Mesenchymal stem cell (in vitro differentiated cells and primary cell): Measurements from ENCODE around the gene PIGP.
A peak's percentile ranks its signal among the peaks of the same experiment; 100 is the strongest.

Experiments used
- DNase-seq: peaks from one replicate; pipeline ENCODE4 v3.0.0-alpha.2; 2013
- H2AFZ ChIP-seq: one replicate; pipeline ENCODE4 v1.6.1; 2013; ENCODE audit warnings: low read depth, mild to moderate bottlenecking, control low read depth, inconsistent platforms, low read length, moderate library complexity
- H2AK5ac ChIP-seq: 2 replicates; pipeline ENCODE4 v1.6.1; 2013; ENCODE audit warnings: low read length, moderate library complexity, mild to moderate bottlenecking, inconsistent platforms; ENCODE audit not compliant: severe bottlenecking
- H2BK120ac ChIP-seq: one replicate; pipeline ENCODE4 v1.6.1; 2013; ENCODE audit warnings: low read depth, mild to moderate bottlenecking, inconsistent platforms, low read length, moderate library complexity
- H2BK12ac ChIP-seq, 2 experiments: one replicate each; pipeline ENCODE4 v1.6.1; 2013; ENCODE audit warnings: inconsistent platforms in 2 of 2, low read length in 2 of 2, mild to moderate bottlenecking in 2 of 2, moderate library complexity in 2 of 2, control low read depth in 1 of 2
- H2BK15ac ChIP-seq: one replicate; pipeline ENCODE4 v1.6.1; 2013; ENCODE audit warnings: mild to moderate bottlenecking, low read depth, inconsistent platforms; ENCODE audit not compliant: poor library complexity, severe bottlenecking
- H2BK5ac ChIP-seq: 2 replicates; pipeline ENCODE4 v1.6.1; 2013; ENCODE audit warnings: low read depth, mild to moderate bottlenecking, low read length, control low read depth, inconsistent platforms; ENCODE audit not compliant: poor library complexity, severe bottlenecking
- H3K14ac ChIP-seq, 2 experiments: one replicate each; pipeline ENCODE4 v1.6.1; 2013; ENCODE audit warnings: inconsistent platforms in 2 of 2, low read length in 2 of 2, control low read depth in 1 of 2, mild to moderate bottlenecking in 1 of 2, moderate library complexity in 1 of 2
- H3K18ac ChIP-seq, 2 experiments: one replicate each; pipeline ENCODE4 v1.6.1; 2013; ENCODE audit warnings: inconsistent platforms in 2 of 2, low read length in 2 of 2, control low read depth in 1 of 2, low read depth in 1 of 2, mild to moderate bottlenecking in 1 of 2
- H3K23ac ChIP-seq, 2 experiments: one replicate each; pipeline ENCODE4 v1.6.1; 2013; ENCODE audit warnings: inconsistent platforms in 2 of 2, low read length in 2 of 2, mild to moderate bottlenecking in 2 of 2, moderate library complexity in 2 of 2, control low read depth in 1 of 2
- H3K27ac ChIP-seq: 2 replicates; pipeline ENCODE4 v1.5.1; 2013; ENCODE audit warnings: mild to moderate bottlenecking, moderate library complexity, low read length, control low read depth, inconsistent platforms; ENCODE audit not compliant: poor library complexity, severe bottlenecking
- H3K27me3 ChIP-seq, 2 experiments: 2 replicates each; pipeline versions ENCODE4 v1.6.1 to v1.7.0; 2013; ENCODE audit warnings: low read length in 2 of 2, mild to moderate bottlenecking in 2 of 2, moderate library complexity in 2 of 2, control low read depth in 1 of 2, inconsistent platforms in 1 of 2; ENCODE audit not compliant: control insufficient read depth in 1 of 2, insufficient read depth in 1 of 2
- H3K36me3 ChIP-seq, 2 experiments: 2 replicates each; pipeline versions ENCODE4 v1.6.1 to v1.7.0; 2013; ENCODE audit warnings: low read length in 2 of 2, control low read depth in 1 of 2, inconsistent platforms in 1 of 2, low read depth in 1 of 2, mild to moderate bottlenecking in 1 of 2; ENCODE audit not compliant: insufficient read depth in 2 of 2, control insufficient read depth in 1 of 2
- H3K4ac ChIP-seq, 2 experiments: one replicate each; pipeline ENCODE4 v1.6.1; 2013; ENCODE audit warnings: inconsistent platforms in 2 of 2, low read length in 2 of 2, mild to moderate bottlenecking in 2 of 2, moderate library complexity in 2 of 2, control low read depth in 1 of 2, low read depth in 1 of 2
- H3K4me1 ChIP-seq: 2 replicates; pipeline ENCODE4 v1.6.1; 2013; ENCODE audit warnings: low read depth, low read length, control low read depth; ENCODE audit not compliant: control insufficient read depth, insufficient read depth
- H3K4me2 ChIP-seq: 2 replicates; pipeline ENCODE4 v1.6.1; 2013; ENCODE audit warnings: low read length, mild to moderate bottlenecking, inconsistent platforms; ENCODE audit not compliant: poor library complexity, severe bottlenecking
- H3K4me3 ChIP-seq, 2 experiments: 2 replicates each; pipeline versions ENCODE4 v1.5.1 to v1.7.0; 2013; ENCODE audit warnings: low read length in 2 of 2, mild to moderate bottlenecking in 2 of 2, control low read depth in 1 of 2, low read depth in 1 of 2; ENCODE audit not compliant: insufficient read depth in 1 of 2
- H3K79me1 ChIP-seq: replicated peaks from 2 replicates; pipeline ENCODE4 v1.6.1; 2013; ENCODE audit warnings: mild to moderate bottlenecking, control low read depth, low read length, inconsistent platforms; ENCODE audit not compliant: poor library complexity, severe bottlenecking
- H3K9ac ChIP-seq: 2 replicates; pipeline ENCODE4 v1.7.0; 2013; ENCODE audit warnings: mild to moderate bottlenecking, low read length, moderate library complexity
- H3K9me3 ChIP-seq: 2 replicates; pipeline ENCODE4 v1.7.0; 2013; ENCODE audit warnings: mild to moderate bottlenecking, low read length; ENCODE audit not compliant: control insufficient read depth
- H4K8ac ChIP-seq: one replicate; pipeline ENCODE4 v1.6.1; 2013; ENCODE audit warnings: inconsistent platforms, mild to moderate bottlenecking, low read length, moderate library complexity
- H4K91ac ChIP-seq: one replicate; pipeline ENCODE4 v1.6.1; 2013; ENCODE audit warnings: mild to moderate bottlenecking, low read length, inconsistent platforms
- WGBS: methylation state at CpG from one replicate; pipeline ENCODE4 v1.1.7; 2013; ENCODE audit warnings: mixed read lengths; 5-methylcytosine and 5-hydroxymethylcytosine counted together

PIGP gene

GRCh38 chr21:37074197-37074510, 1.3 kb upstream of the PIGP start:
- WGBS, result 1% methylated on average over 6 of the region's 13 CpGs
- Histone ChIP-seq H3K18ac (peak overlapping the region; percentile 91 to 99), H2AFZ (no peak overlapping the region)

DNA sequence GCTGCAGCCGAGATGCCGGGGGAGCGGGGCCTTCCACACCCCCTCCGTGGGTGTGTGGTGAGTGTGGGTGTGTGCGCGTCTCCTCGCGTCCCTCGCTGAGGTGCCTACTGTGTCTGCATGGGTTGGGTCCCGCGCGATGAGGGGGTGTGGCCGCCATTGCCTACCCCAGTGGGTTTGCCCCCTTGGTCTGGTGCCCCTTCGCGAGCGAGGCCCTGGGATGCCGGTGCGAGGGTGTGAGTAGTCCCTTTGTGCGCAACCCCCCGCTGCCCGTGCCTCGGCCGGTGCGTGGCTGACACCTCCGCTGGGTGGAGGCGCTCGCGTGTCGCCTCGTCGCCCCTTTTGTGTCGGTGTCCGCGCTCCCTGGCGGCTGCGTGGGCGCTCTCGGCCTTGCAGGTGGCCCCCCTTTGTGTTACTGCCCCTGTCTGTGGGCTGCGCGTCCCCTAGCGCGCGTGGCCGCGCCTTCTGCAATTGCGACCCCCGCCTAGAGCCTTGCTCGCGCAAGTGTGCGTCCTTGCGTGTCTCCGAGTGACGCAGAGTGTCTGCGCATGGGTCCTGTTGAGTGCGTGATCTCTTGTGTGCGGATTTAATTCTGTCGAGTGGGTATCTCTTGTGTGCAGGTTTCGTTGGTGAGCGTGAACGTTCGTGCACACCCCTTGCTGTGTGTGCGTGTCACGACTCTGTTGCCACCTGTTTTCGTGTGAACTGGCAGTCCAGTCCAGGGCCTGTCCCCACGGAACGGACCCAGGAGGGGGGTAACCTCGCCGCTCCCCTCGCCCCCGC, 736 bp upstream of the PIGP start:
- Histone ChIP-seq H2BK12ac (peak overlapping the region in 1 of 2 experiments; percentile 95), H3K4me1 (peaks cover 5% of the 10 kb centered on the region), H3K4ac (peak overlapping the region; percentile 69 to 100), H3K9me3 (no peaks in the 10 kb centered on the region), H3K18ac (peak overlapping the region; percentile 91 to 99), H3K27me3 (no peaks in the 10 kb centered on the region), H2BK15ac (peak overlapping the region; percentile 95), H4K8ac (peak overlapping the region; percentile 94), H3K79me1 (peaks cover 16% of the 10 kb centered on the region), H3K9ac (peak overlapping the region; percentile 81), H2AK5ac (peak overlapping the region; percentile 39), H2BK120ac (peak overlapping the region; percentile 80), H3K4me2 (peak overlapping the region; percentile 73), H3K23ac (peak overlapping the region in 1 of 2 experiments; percentile 100), H3K4me3 (peak overlapping the region; percentile 84 to 98), H3K36me3 (peaks cover 0 to 19% of the 10 kb centered on the region in 2 experiments), H4K91ac (peak overlapping the region; percentile 74), H3K27ac (peak overlapping the region; percentile 46), H2AFZ (peak overlapping the region; percentile 87), H2BK5ac (peak overlapping the region; percentile 83), H3K14ac (peak overlapping the region in 1 of 2 experiments; percentile 100)
- WGBS, result under 1% methylated on average over 63 of the region's 70 CpGs
- DNase-seq, result peak; percentile 78

More at GRCh38 chr21:37074197-37074510, 1.3 kb upstream of the PIGP start:
- H4K8ac ChIP-seq, result no peak overlapping the region
- H3K4me2 ChIP-seq, result peak overlapping the region; percentile 73
- H3K36me3 ChIP-seq, result peaks cover 0 to 13% of the 10 kb centered on the region in 2 experiments
- H3K23ac ChIP-seq, result peak overlapping the region in 1 of 2 experiments; percentile 100
- no peaks in the 10 kb centered on the region for H3K27me3 ChIP-seq
- H3K27ac ChIP-seq, result no peak overlapping the region
- peak overlapping the region in 1 of 2 experiments; percentile 8 for H2BK12ac ChIP-seq
- H4K91ac ChIP-seq, result no peak overlapping the region
- peak overlapping the region; percentile 81 for H3K9ac ChIP-seq
- peak overlapping the region; percentile 84 to 98 for H3K4me3 ChIP-seq
- H3K14ac ChIP-seq, result peak overlapping the region in 1 of 2 experiments; percentile 95
- H2BK15ac ChIP-seq, result no peak overlapping the region
- H2BK5ac ChIP-seq, result no peak overlapping the region
- peak overlapping the region; percentile 69 to 100 for H3K4ac ChIP-seq
- no peak overlapping the region for H2AK5ac ChIP-seq
- H3K4me1 ChIP-seq, result peaks cover 5% of the 10 kb centered on the region
- no peaks in the 10 kb centered on the region for H3K9me3 ChIP-seq
- DNase-seq, result no peak
- H3K79me1 ChIP-seq, result peaks cover 12% of the 10 kb centered on the region
- no peak overlapping the region for H2BK120ac ChIP-seq

DNA sequence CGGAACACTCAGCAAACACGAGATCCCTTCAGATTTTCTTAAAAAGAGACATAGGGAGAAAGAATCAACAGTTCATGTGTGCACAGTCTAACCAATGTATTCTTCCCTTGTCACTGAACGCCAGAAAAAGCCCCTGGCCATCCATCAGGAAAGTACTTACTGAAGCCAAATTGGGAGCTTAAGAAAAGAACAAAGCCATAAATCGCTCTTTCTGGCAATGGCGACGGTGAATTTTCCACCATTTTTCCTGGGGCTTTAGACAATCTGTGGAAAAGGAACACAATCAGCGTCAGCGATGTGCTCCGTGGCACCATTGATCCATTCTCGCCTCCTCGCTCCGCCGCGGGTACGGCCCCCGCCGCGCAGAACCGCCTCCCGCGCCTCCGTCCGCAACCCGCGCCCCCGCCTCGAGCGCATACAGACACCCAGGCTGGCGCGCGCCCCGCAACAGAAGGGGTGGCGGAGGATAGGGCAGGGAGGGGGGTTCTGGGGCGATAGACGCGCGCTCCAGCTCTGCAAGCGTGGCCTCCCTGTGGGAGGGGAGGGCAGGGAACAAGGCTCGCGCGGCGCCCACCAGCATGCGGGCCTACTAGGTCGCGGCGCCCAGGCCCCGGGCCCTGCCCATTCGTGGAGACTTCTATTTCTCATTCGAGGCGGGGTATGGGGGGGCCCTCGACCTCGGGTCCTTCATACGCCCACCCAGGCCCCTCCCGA, 440 bp downstream of the PIGP start:
- Histone ChIP-seq H3K9ac (peak overlapping the region; percentile 100), H2BK120ac (peak overlapping the region; percentile 83), H2BK12ac (peak overlapping the region; percentile 31 to 71), H3K4me2 (peak overlapping the region; percentile 85), H3K79me1 (peaks cover 17% of the 10 kb centered on the region), H3K18ac (peak overlapping the region; percentile 97 to 98), H3K9me3 (no peaks in the 10 kb centered on the region), H3K27ac (peak overlapping the region; percentile 90), H2BK5ac (peak overlapping the region; percentile 88), H3K14ac (peak overlapping the region in 1 of 2 experiments; percentile 96), H3K4me1 (peaks cover 5% of the 10 kb centered on the region), H3K23ac (peak overlapping the region in 1 of 2 experiments; percentile 96), H4K8ac (peak overlapping the region; percentile 85), H3K4me3 (peak overlapping the region; percentile 69 to 93), H3K4ac (peak overlapping the region; percentile 98), H2AK5ac (peak overlapping the region; percentile 50), H2BK15ac (peak overlapping the region; percentile 39), H3K36me3 (peaks cover 0 to 23% of the 10 kb centered on the region in 2 experiments), H3K27me3 (no peaks in the 10 kb centered on the region), H2AFZ (peak overlapping the region; percentile 88), H4K91ac (peak overlapping the region; percentile 98)
- peak; percentile 93 for DNase-seq
- WGBS, result 2% methylated on average over 46 of the region's 54 CpGs
